ENCODE data around the gene KLF5. TPM values are rescaled to one million over a fixed set of nuclear protein-coding genes. Genes with fewer than 3 reads are reported as not detected.

Gene KLF5
- total and polyA plus RNA-seq, 2 experiments from 2014 or later = 1.5 to 1.8 TPM

- Histone ChIP-seq H3K79me2 (replicated peaks; ENCODE audit: insufficient read depth) (no peaks in the 10 kb centered on the region), H3F3A (replicated peaks; ENCODE audit: low read depth) (no peaks in the 10 kb centered on the region), H3K27me3 (ENCODE audit: insufficient read depth) (peaks cover 36% of the 10 kb centered on the region), H3K4me3 (no peak overlapping the region), H4K20me1 (replicated peaks; ENCODE audit: insufficient read depth) (no peaks in the 10 kb centered on the region), H3K36me3 (ENCODE audit: insufficient read depth) (no peaks in the 10 kb centered on the region), H2AFZ (no peak overlapping the region), H3K4me1 (ENCODE audit: insufficient read depth) (peaks cover 16% of the 10 kb centered on the region; the same call in 1 of the 2 replicates), H3K4me2 (no peak overlapping the region), H3K27ac (ENCODE audit: low read depth) (no peak overlapping the region), H3K9me2 (ENCODE audit: insufficient read depth) (no peaks in the 10 kb centered on the region)
- Mint-ChIP-seq H3K4me1 (peaks cover 29% of the 10 kb centered on the region), H3K27me3 (ENCODE audit: insufficient read depth, low read depth, poor library complexity) (peaks cover 28% of the 10 kb centered on the region), H3K9me3 (no peaks in the 10 kb centered on the region; the same call in 2 of the 3 replicates), H3K27ac (no peak overlapping the region), H3K4me3 (no peak overlapping the region), H3K36me3 (ENCODE audit: low read depth) (no peaks in the 10 kb centered on the region; the same call in 2 of the 3 replicates)
- DNase-seq (ENCODE audit: low spot score) (no peak), ATAC-seq (no peak)
- TF ChIP-seq NANOG (IDR thresholded peaks at IDR 0.05; ENCODE audit: borderline replicate concordance) (no peak), REST (IDR thresholded peaks at IDR 0.05; ENCODE audit: unreplicated experiment) (no peak), EZH2 (IDR thresholded peaks at IDR 0.05; ENCODE audit: low read depth, unreplicated experiment) (no peak), CREB1 (CRISPR knock-in tag; IDR thresholded peaks at IDR 0.05; ENCODE audit: low read depth) (no peak), ETS1 (IDR thresholded peaks at IDR 0.05) (no peak), JUNB (IDR thresholded peaks at IDR 0.05; ENCODE audit: unreplicated experiment) (no peak), ZNF331 (CRISPR knock-in tag; IDR thresholded peaks at IDR 0.05; ENCODE audit: low read depth) (no peak), POLR2AphosphoS5 (IDR thresholded peaks at IDR 0.05; ENCODE audit: low read depth) (no peak), EZH2phosphoT487 (IDR thresholded peaks at IDR 0.05; ENCODE audit: unreplicated experiment) (no peak), ZNF114 (CRISPR knock-in tag; IDR thresholded peaks at IDR 0.05) (no peak), STAT1 (IDR thresholded peaks at IDR 0.05; ENCODE audit: unreplicated experiment) (no peak), ZNF462 (CRISPR knock-in tag; IDR thresholded peaks at IDR 0.05) (no peak), CTCF (conservative IDR thresholded peaks at IDR 0.05; ENCODE audit: low read depth in 2 of 2) (no peak)
Measured at GRCh38 chr13:73055813-73056564, 2.8 kb upstream of the KLF5 start.
